ENCODE measurements around the gene CASTOR2.
"Not testable (repeated sequence)": the region's sequence is repeated elsewhere in the genome, so short reads cannot be mapped to it uniquely, and the experiment has no call there.

The CASTOR2 gene

DNA sequence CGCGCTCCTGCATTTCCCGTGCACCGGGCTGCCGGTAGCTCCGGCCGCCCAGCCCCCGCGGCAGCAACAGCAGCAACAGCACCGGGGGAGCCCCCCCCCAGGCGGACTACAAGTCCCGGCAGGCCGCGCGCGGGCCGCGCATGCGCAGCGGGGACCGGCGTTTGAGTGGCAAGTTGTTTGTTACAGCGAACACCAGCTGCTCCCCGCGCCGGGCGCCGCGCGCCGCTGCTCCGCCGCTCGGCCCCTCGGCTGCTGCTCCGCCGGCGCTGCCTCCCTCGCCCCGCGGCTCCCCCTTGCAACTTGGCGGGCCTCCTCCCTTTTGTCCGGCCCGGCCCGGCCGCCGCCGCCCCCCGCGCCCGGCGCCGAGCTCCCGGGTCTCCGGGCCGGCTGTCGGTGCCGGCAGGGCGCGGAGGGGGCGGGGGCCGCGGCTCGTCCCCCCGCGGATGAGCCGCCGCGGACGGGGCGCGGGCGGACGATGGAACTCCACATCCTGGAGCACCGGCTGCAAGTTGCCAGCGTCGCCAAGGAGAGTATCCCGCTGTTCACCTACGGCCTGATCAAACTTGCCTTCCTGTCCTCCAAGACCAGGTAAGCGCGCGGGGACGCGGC lies at the start of gene CASTOR2:
Gene CASTOR2, plus strand, starts transcription at position 195 of the 609 bp plus-strand sequence. Its CDS starts 281 bp downstream, at position 476.
- DNase-seq (ENCODE audit: low spot score) = peak; percentile 47

DNA sequence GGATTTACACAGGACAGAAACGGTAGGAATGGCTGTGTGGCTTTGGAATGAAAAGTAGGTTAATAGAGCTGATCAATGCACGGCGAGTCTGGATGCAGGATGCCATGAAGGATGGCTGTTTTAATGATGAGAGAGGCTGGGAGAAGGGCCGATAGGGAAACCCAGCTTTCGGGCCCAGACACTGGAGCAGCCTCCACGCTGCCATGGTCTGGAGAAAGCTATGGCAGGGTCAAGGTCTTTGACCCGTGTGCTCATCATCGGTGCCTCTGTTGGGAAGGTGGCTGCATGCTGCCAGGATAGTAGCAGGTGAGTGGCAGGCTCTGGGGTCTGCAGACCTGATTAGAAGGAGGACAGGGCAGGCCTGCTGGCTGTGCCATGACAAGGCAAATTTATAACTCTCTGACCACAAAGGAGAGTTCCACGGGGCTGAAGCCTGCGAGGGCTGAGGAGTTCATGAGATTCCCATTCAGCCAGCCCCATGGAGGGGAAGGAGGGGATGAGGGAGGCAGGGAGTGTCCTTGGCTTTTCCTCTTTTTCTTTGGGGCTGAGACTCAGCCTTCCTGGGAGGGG lies 42.1 kb upstream of the CASTOR2 start:
- not testable (repeated sequence) for DNase-seq (ENCODE audit: low spot score)

DNA sequence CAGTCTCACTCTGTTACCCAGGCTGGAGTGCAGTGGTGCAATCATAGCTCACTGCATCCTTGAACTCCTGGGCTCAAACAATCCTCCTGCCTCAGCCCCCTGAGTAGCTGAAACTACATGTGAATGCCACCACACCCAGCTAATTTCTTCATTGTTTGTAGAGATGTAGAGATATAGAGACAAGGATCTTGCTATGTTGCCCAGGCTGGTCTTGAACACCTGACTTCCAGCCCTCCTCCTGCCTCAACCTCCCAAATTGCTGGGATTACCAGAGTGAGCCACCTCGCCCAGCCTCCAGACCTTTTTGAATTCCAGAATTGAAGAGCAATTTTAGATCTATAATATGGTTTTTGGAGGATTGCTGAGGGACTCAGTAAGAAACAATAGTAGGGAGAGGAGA lies 40.9 kb upstream of the CASTOR2 start:
- not testable (repeated sequence) for DNase-seq (ENCODE audit: low spot score)

DNA sequence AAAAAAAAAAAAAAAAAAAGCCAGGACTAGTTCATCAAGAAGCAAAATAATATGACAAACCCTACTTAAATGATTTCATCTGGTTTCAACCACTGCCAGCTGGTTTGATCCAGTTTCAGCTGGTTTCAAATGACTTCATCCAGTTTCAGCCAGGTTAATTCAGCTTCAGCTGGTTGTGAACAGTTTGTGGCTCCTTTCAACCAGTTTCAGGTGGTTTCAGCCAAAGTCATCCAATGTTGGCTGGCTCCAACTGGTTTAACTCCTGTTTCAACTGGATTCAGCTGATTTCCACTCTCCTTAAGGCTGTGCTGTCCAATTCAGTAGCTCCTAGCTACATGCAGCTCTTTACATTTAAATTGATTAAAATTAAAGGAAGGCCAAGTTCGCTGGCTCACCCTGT lies 37.5 kb upstream of the CASTOR2 start:
- DNase-seq (ENCODE audit: low spot score) = not testable (repeated sequence)

DNA sequence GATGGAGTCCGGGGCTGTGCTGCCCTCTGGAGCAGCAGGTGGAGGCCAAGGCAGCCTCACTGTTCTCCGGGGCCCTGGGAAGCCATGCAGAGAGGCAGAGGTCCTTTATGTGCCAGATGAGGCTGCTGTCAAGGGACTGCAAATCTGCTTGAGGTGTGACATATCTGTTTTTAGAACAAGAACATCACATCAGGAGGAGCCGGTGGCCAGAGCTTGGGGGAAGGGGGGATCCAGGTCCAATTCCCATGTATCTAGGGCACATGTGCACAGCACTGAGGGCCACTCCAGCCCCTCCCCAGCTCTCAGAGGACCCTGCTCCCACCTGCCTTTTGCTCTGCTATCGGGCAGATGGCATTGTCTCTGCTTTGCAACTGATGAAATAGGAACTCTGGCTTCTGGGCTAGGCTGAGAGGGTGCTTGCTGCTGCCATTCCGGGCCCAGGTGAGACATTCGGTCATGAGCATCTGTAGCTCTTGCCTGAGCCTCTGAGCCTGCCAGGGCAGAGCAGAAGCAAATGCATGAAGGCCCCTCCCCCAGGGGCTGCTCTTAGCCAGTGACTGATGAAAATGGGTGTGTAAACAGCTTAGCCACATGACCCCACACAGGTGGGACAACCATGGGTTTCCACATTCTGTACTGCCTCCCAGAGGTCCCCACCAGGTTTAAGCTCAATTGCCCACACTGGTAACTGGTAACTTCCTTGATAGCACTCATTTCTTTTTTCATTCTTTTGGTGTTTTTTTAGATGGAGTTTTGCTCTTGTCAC lies 32.8 kb upstream of the CASTOR2 start:
- DNase-seq (ENCODE audit: low spot score) = not testable (repeated sequence)

DNA sequence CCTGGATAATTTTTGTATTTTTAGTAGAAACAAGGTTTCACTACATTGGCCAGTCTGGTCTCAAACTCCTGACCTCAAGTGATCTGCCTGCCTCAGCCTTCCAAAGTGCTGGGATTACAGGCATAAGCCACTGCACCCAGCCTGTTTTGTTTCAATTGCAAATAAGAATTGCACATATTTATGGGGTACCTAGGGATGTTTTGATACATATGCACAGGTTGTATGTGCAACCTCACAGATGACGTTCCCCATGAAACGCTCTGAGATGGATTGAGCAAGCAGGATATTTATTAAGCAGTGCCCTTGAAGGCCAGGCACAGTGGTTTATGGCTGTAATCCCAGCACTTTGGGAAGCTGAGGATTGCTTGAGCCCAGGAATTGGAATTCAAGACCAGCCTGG lies 25.1 kb upstream of the CASTOR2 start:
- not testable (repeated sequence) for DNase-seq (ENCODE audit: low spot score)

DNA sequence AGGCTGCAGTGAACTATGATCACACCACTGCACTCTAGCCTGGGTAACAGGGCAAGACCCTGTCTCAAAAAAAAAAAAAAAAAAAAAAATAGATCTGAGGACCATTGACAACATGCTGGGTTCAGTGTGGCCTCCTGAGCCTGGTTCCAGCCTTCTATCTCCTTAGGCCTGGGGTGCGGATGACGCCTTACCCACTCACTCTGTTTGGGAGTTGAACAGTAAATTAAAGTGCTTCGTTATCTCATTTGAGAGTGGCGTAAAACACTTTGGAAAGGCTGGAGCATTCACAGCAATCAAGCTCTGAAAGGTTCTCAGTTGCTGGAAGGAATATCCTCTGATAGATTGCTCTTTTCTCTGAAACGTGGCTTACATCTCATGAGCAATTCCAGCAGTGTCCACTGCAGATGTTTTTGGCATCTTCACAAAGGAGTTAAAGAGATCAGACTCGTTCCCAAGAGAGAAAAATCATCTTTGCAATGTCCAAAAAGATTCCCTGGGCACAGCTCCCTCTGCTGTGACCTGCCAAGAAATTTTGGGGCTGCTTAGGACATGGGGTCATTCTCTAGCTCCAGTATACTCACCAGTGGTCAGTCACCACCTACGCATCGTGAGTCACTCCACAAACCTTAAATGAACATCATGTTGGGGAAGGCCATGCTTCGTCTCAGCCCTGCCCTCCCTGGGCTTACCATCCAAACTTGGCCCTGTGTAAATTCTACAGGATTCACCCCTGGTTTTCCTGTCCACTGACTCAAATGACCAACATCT lies 23.0 kb upstream of the CASTOR2 start:
- not testable (repeated sequence) for DNase-seq (ENCODE audit: low spot score)

DNA sequence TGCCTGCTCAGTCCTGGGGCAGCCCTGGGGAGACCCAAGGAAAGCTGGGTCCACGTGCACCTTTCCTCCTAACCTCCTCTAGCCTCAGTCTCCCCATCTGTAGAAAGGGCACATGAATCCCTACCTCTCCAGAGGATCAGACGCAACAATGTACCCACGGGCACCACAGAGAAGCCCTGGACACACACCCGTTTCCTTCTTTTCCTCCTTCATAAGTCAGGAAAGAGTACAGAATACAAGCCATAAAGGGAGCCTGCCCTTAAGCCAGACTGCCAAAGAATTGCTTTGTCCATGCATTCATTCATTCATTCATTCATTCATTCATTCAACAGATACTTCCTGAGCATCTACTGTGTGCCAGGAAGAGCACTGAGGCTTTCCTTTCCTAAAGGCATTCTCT lies 20.6 kb upstream of the CASTOR2 start:
- not testable (repeated sequence) for DNase-seq (ENCODE audit: low spot score)

DNA sequence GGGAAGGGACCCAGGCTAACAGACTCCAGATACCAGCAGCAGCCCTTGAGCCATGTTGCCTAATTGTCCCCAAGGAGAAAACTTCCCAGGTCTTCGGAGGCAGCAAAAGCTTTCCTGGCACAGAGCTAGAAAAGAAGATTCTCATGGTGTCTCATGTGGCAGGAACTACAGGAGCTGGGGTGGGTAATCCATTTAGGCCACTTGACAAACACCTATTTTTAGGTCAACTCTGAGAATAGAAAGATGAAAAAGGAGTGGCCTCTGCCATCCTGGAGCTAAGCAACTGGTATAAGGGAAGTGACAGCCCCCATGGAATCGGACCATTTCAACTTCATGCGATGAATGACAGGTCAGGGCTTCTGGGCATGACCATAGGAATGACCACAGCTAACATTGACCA lies 16.8 kb upstream of the CASTOR2 start:
- not testable (repeated sequence) for DNase-seq (ENCODE audit: low spot score)

DNA sequence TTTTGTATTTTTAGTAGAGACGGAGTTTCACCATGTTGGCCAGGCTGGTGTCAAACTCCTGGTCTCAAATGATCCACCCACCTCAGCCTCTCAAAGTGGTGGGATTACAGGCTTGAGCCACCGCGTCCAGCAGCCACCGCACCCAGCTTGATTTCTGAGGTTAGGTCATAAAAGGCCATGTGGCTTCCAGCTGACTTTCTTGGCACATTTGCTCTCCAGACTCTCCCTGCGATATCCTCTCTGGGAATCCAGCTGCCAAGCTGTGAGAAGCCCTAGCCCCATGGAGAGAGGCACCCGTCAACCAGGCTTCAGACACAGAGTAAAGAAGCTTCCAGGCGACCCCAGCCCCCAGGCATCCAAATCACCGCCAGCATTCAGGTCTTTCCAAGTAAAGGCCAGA lies 10.7 kb upstream of the CASTOR2 start:
- DNase-seq (ENCODE audit: low spot score) = not testable (repeated sequence)

DNA sequence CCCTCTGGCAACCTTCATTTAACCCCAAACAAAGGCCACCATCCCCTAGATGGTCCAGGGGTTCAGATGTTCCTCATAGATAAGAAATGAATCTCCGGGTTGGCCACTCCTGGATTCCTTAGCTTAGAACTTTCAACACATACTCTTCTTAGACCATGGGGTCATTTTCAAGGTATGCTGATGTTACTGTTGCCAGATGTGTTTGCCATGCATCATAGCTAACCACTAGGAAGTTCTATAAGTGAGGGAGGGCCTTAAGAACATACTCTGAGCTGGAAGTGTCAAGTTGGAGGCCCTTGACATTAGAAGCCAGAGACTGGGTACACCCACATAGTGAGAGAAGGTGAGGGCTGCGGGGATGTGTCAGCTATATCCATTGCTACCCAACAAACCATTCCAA lies 6.2 kb upstream of the CASTOR2 start:
- not testable (repeated sequence) for DNase-seq (ENCODE audit: low spot score)

DNA sequence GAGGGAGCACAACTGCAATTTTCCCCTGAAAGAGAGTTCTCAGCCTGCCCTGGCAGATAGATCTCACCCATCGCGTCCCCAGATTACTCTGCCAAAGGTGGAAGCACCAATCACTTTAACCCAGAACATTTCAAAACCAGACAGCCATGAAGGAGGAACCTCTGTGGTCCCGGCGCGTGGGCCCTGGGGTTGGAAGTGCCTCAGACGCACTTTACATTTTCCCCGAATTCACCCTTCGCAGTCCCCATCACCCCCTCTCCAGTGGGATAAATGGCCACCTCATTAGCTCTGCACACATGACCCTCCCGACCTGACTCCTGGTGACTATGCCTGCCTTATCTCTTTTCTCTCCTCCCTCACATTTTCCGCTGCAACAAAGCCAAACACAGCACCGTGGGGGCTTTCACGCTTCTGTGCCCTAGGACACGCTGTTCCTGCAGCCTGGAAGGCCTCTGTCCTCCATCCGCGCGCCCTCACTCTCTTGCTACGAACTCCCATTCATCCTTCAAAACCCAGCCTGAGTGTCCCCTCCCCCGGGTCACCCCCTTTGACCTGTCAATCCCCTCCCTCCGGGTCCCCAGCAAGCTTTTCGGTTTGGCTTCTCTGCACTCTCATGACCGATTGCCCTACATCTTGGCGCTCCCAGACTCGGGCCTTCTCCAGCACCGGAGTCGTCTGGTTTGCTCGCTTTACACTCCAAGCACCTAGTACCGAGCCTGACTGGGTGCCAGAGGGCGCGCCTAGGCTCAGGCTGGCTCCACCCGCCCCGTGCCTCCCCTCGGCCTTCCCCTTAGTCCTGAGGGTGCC lies 598 bp upstream of the CASTOR2 start:
- not testable (repeated sequence) for DNase-seq (ENCODE audit: low spot score)

DNA sequence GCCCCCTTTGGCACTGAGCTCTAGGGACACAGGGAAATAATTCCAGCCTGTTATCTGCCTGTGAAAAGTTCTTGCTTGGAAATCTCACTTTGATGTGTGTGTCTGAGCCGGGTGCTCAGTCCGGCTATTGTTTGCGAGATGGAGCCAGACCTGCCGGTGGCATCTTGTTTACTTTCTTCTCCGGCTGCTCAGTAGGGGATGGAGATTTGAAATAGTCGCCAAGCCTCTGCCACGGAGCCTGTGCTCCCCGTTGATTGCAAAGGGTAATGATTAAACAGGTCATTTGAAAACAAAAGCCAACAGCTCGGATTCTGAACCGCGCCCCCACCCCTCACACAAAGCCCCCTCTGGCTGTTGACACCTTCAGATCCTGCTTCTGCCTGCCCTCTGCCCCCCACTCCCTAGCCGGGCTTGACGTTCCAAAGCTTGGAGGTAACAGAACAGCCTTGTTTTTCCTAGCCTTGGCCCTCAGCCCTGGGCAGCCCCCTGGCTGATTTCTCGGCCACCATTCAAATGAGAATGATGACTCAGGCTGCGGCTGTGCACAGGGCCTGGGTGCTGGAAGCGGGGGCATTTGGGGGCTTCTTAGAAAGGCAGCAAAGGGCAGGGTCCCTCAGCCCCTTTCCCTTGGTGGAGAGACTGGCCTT lies 1.8 kb downstream of the CASTOR2 start:
- not testable (repeated sequence) for DNase-seq (ENCODE audit: low spot score)

DNA sequence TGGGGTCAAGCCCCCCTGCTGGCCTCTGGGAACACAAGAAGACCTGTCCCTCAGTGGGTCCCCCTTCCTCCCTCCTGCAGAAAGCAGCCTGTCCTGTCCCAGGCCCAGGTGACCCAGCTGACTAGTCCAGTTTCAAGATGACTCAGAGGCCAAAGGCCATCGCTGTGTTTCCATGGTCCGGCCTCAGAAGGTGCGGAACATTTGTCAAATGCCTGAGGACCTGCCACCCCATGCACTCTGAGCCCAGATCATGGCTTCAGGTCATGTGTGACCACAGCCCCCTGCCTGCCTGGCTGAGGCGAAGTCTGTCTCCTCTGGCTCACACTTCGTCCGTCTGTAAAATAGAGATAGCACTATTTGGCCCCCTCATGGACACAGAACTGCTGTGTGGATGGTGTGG lies 2.4 kb downstream of the CASTOR2 start:
- DNase-seq (ENCODE audit: low spot score) = not testable (repeated sequence)

DNA sequence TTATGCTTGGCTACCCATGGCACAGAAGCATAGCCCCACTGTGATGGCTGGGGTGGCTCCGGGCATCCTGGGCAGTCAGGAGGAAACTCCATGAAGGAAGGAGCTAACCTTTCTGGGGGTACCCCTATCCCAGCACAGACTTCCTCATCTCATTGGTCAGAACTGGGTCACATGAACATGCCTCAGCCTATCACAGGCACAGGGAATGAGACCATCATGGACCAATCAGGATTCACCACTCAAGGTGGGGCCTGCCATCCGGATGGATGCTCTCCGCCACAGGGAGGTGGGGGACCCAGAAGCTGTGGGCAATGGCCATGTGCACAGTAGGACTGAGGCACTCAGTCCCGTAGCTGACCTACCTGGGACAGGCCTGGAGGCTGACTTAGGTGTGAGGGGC lies 6.9 kb downstream of the CASTOR2 start:
- DNase-seq (ENCODE audit: low spot score) = not testable (repeated sequence)

DNA sequence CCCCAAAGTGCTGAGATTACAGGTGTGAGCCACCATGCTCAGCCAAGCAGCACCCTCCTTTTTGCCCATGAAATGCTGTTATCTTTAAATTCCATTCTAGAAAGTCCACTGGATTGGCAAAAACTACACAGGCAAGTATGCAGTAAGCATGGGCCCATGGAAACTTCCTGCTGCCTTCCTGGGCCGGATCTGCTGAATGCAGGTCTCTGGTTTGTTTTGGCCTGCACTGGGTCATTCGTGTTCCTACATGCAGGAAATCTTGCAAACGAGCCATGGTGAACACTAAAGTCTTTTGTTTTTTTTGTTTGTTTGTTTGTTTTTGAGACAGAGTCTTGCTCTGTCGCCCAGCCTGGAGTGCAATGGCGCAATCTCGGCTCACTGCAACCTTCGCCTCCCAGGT lies 7.9 kb downstream of the CASTOR2 start:
- DNase-seq (ENCODE audit: low spot score) = not testable (repeated sequence)

DNA sequence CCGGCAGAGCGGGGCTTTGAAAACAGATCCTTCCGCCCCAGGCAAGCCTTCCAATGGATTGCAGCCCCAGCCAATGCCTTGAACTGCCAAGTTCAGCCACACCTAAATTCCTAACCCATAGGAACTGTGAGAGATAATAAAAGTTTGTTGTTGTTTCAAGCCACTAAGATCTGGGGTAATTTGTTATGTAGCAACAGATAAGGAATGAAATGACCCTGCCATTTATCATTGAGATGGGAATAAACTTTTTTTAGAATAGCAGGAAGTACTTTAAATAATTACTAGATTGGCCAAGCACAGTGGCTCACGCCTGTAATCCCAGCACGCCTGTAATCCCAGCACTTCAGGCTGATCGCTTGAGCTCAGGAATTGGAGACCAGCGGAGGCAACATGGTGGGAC lies 11.5 kb downstream of the CASTOR2 start:
- DNase-seq (ENCODE audit: low spot score) = not testable (repeated sequence)

DNA sequence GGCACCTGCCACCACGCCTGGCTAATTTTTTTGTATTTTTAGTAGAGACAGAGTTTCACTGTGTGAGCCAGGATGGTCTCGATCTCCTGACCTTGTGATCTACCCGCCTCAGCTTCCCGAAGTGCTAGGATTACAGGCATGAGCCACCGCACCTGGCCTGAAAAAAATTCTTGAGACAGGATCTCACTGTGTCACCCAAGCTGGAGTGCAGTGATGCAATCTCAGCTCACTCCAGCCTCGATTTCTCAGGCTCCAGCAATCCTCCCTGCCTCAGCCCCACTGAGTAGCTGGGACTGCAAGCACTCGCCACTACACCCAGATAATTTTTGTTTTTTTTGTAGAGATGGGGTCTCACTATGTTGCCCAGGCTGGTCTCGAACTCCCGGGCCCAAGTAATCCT lies 13.0 kb downstream of the CASTOR2 start:
- not testable (repeated sequence) for DNase-seq (ENCODE audit: low spot score)

DNA sequence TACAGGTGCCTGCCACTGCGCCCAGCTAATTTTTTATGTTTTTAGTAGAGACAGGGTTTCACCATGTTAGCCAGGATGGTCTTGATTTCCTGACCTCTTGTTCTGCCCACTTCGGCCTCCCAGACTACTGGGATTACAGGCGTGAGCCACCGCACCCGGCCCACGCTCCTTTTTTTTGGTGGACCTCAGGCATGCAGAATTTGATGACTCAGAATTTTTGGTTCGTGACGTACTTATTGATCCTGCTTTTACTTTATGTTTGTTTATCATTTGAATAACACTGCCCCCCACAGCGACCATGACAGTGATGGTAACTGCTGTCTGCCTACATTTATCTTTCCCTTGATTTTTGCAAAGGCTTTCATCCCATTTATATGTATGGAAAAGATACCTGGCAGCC lies 23.9 kb downstream of the CASTOR2 start:
- not testable (repeated sequence) for DNase-seq (ENCODE audit: low spot score)

DNA sequence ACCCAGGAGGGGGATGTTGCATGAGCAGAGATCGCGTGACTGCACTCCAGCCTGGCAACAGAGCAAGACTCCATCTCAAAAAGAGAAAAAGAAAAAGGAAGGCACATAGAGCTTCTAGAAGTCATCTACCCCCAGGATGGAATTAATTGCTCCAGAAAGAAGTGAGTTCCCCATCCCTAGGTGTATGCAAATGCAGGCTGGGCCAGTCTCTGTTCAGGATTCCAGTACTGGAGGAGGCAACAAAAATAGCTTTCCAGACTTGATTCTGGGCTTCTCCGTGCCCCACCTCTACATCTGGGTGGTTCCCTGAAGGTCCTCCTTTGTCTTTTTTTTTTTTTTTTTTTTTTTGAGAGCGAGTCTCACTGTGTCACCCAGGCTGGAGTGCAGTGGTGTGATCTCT lies 28.6 kb downstream of the CASTOR2 start:
- DNase-seq (ENCODE audit: low spot score) = no peak

Data from activated CD4-positive, alpha-beta T cell treated with anti-CD3 and anti-CD28 coated beads, Interleukin-2, Interleukin-4, amounts not matched to agents 100 ng/mL and 50 ng/mL, durations not matched to agents 16 hours and 8 hours (primary cell).